ENCODE measurements around the gene EML4. TPM values are rescaled to one million over a fixed set of nuclear protein-coding genes. Genes with fewer than 3 reads are reported as not detected.
A peak's percentile ranks its signal among the peaks of the same experiment; 100 is the strongest.

The EML4 gene
- total RNA-seq, 1 donor from 2014 or later: 167 TPM

- Histone ChIP-seq H3K9ac (no peak overlapping the region), H3F3A (ENCODE audit: low read depth) (peaks cover 9% of the 10 kb centered on the region), H3K4me1 (peaks cover 33% of the 10 kb centered on the region), H3K4me2 (no peak overlapping the region), H3K36me3 (peaks cover 2% of the 10 kb centered on the region), H3K4me3 (no peak overlapping the region), H3K9me3 (ENCODE audit: low read depth) (no peaks in the 10 kb centered on the region), H4K20me1 (ENCODE audit: low read depth) (peaks cover 33% of the 10 kb centered on the region), H3K27ac (no peak overlapping the region), H3K79me2 (ENCODE audit: low read depth) (peaks cover 27% of the 10 kb centered on the region), H3K27me3 (no peaks in the 10 kb centered on the region), H2AFZ (replicated peaks) (no peak overlapping the region)
- peaks cover 11% of the 10 kb centered on the region for H3K4me1 Mint-ChIP-seq
- no peak for TF ChIP-seq CTCF (IDR thresholded peaks at IDR 0.05)
- no peak for DNase-seq (ENCODE audit: low spot score)
- H3K36me3 Mint-ChIP-seq: peaks cover 8% of the 10 kb centered on the region
- no peaks in the 10 kb centered on the region for H3K27me3 Mint-ChIP-seq (ENCODE audit: insufficient read depth, low read depth)
- H3K27ac Mint-ChIP-seq: no peak overlapping the region
- no peak overlapping the region for H3K4me3 Mint-ChIP-seq
- H3K9me3 Mint-ChIP-seq: no peaks in the 10 kb centered on the region
Observed at GRCh38 chr2:42250925-42251324, 81.8 kb downstream of the EML4 start.

- Mint-ChIP-seq H3K9me3 (no peaks in the 10 kb centered on the region), H3K4me3 (no peak overlapping the region), H3K27ac (peak overlapping the region; percentile 22), H3K27me3 (ENCODE audit: insufficient read depth, low read depth) (no peaks in the 10 kb centered on the region), H3K36me3 (peaks cover 11% of the 10 kb centered on the region), H3K4me1 (peaks cover 11% of the 10 kb centered on the region)
- no peak overlapping the region for H3K27ac ChIP-seq
- peaks cover 33% of the 10 kb centered on the region for H3K4me1 ChIP-seq
- peaks cover 25% of the 10 kb centered on the region for H4K20me1 ChIP-seq (ENCODE audit: low read depth)
- peaks cover 28% of the 10 kb centered on the region for H3K79me2 ChIP-seq (ENCODE audit: low read depth)
- DNase-seq (ENCODE audit: low spot score): peak; percentile 29
- no peak overlapping the region for H2AFZ ChIP-seq (replicated peaks)
- H3F3A ChIP-seq (ENCODE audit: low read depth): peaks cover 9% of the 10 kb centered on the region
- peak overlapping the region; percentile 42 for H3K4me2 ChIP-seq
- TF ChIP-seq CTCF (IDR thresholded peaks at IDR 0.05) (no peak), EZH2 (IDR thresholded peaks at IDR 0.05) (no peak), EZH2phosphoT487 (IDR thresholded peaks at IDR 0.05) (no peak)
- H3K36me3 ChIP-seq: no peaks in the 10 kb centered on the region
- no peak overlapping the region for H3K9ac ChIP-seq
- no peaks in the 10 kb centered on the region for H3K27me3 ChIP-seq
- H3K4me3 ChIP-seq: no peak overlapping the region
- H3K9me3 ChIP-seq (ENCODE audit: low read depth): no peaks in the 10 kb centered on the region
Observed at GRCh38 chr2:42252464-42252863, 83.3 kb downstream of the EML4 start.

- Mint-ChIP-seq H3K36me3 (peaks cover 11% of the 10 kb centered on the region), H3K9me3 (no peaks in the 10 kb centered on the region), H3K27ac (no peak overlapping the region), H3K27me3 (ENCODE audit: insufficient read depth, low read depth) (no peaks in the 10 kb centered on the region), H3K4me1 (peaks cover 11% of the 10 kb centered on the region), H3K4me3 (no peak overlapping the region)
- H4K20me1 ChIP-seq (ENCODE audit: low read depth): peaks cover 24% of the 10 kb centered on the region
- no peak overlapping the region for H3K9ac ChIP-seq
- H3K4me3 ChIP-seq: no peak overlapping the region
- no peak overlapping the region for H3K4me2 ChIP-seq
- H3K9me3 ChIP-seq (ENCODE audit: low read depth): no peaks in the 10 kb centered on the region
- no peak overlapping the region for H3K27ac ChIP-seq
- no peaks in the 10 kb centered on the region for H3K36me3 ChIP-seq
- H2AFZ ChIP-seq (replicated peaks): no peak overlapping the region
- H3K79me2 ChIP-seq (ENCODE audit: low read depth): peaks cover 20% of the 10 kb centered on the region
- H3K27me3 ChIP-seq: no peaks in the 10 kb centered on the region
- peaks cover 9% of the 10 kb centered on the region for H3F3A ChIP-seq (ENCODE audit: low read depth)
- H3K4me1 ChIP-seq: peaks cover 26% of the 10 kb centered on the region
- no peak for TF ChIP-seq CTCF (IDR thresholded peaks at IDR 0.05)
- TF ChIP-seq EZH2 (IDR thresholded peaks at IDR 0.05): no peak
- no peak for TF ChIP-seq EZH2phosphoT487 (IDR thresholded peaks at IDR 0.05)
- no peak for DNase-seq (ENCODE audit: low spot score)
Observed at GRCh38 chr2:42254186-42254895, 85.2 kb downstream of the EML4 start.

Measured in neural progenitor cell (in vitro differentiated cells).